ENCODE measurements around the gene PCBP2. TPM values are rescaled to one million over a fixed set of nuclear protein-coding genes. Genes with fewer than 3 reads are reported as not detected.

The PCBP2 gene
- total and polyA plus RNA-seq, 10 of the 15 experiments (the other 5 are each of a cell fraction or from before 2014, with no cell fraction given) = 109 to 803 (median 327) TPM

DNA sequence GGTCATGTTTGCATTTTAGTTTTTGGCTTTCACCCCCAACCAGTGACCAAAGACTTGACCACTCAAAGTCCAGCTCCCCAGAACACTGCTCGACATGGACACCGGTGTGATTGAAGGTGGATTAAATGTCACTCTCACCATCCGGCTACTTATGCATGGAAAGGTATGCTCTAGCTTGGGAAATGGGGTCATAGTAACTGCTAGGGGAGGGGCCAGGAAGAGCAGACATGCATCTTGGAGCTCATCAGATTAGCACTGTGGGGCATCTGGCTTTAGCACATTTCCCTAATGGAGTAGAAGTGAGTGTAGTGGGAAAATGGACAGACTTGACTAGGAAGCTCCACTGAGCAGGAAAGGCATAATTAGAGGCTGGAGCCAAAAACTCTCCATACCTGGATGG, 2.8 kb downstream of the PCBP2 start:
- no peak overlapping the region for H3K9ac ChIP-seq (ENCODE audit: control insufficient read depth, insufficient read depth, low read length)
- SMC1A ChIA-PET (ENCODE audit: uncharacterized antibody, unreplicated experiment) = interaction anchor here (1.1 to 2.4 kb wide), 4 partner anchors 8 to 54 kb away, joined by 3 to 9 read pairs (median 5); no protein-coding TSS in a partner anchor
- H3K9me3 ChIP-seq (replicated peaks; ENCODE audit: control insufficient read depth, insufficient read depth, low read length) = no peaks in the 10 kb centered on the region
- WGBS (ENCODE audit: insufficient coverage, insufficient replicate concordance, low lambda C conversion rate, missing lambda C conversion rate) = 95% methylated on average over 3 of the region's 3 CpGs
- peak overlapping the region; percentile 97; the same call in 1 of the 2 replicates for H3K4me3 ChIP-seq
- DNase-seq (ENCODE audit: low read depth, low spot score) (no peak), FAIRE-seq (no peak), ATAC-seq (no peak)
- no peak overlapping the region for H3K27ac ChIP-seq (ENCODE audit: control insufficient read depth, insufficient read depth)
- peaks cover 13% of the 10 kb centered on the region for H4K20me1 ChIP-seq (ENCODE audit: control insufficient read depth, insufficient read depth)
- no peak for TF ChIP-seq TCF12 (IDR thresholded peaks at IDR 0.05; ENCODE audit: low read depth, low read length)
- peak; percentile 82 for TF ChIP-seq POLR2AphosphoS5 (IDR thresholded peaks at IDR 0.05; ENCODE audit: low read length)
- in situ Hi-C loops (cut with MboI) (no loop called here), intact Hi-C loops (cut with micrococcal nuclease; ENCODE audit: unreplicated experiment) (loop anchor here (5.0 kb wide), 1 partner anchor 48 kb away; the partner anchor contains the start of gene TARBP2)
- peaks cover 5% of the 10 kb centered on the region for H3K4me1 ChIP-seq (ENCODE audit: control insufficient read depth, insufficient read depth, low read length)
- no TSS peak for BruUV-seq (replicated peaks)
- RAD21 ChIA-PET (ENCODE audit: unreplicated experiment) = no interaction called here
- H3K79me2 ChIP-seq (ENCODE audit: control insufficient read depth, insufficient read depth, low read length) = peaks cover 55% of the 10 kb centered on the region
- H3K27me3 ChIP-seq (replicated peaks in 1 of 2; ENCODE audit: control insufficient read depth in 2 of 2, insufficient read depth in 2 of 2, low read length in 1 of 2) = no peaks in the 10 kb centered on the region
- peak overlapping the region; percentile 83 for H3K4me2 ChIP-seq (ENCODE audit: control insufficient read depth, insufficient read depth)
- H3K36me3 ChIP-seq (ENCODE audit: control insufficient read depth in 2 of 2, insufficient read depth in 2 of 2, low read length in 1 of 2) = peaks cover 11 to 46% of the 10 kb centered on the region in 2 experiments
- no peak overlapping the region for H2AFZ ChIP-seq (ENCODE audit: control insufficient read depth, low read depth, low read length)
- CTCF ChIA-PET = interaction anchor here (0.8 to 4.9 kb wide), 7 partner anchors 18 to 134 kb away, joined by 3 to 30 read pairs (median 4); partner anchors contain the start of gene TARBP2
- POLR2A ChIA-PET = interaction anchor here (0.6 to 2.5 kb wide), 8 partner anchors 11 to 130 kb away, joined by 3 to 7 read pairs (median 5); partner anchors contain the start of gene PRR13

GRCh38 chr12:53456654-53457366, 4.9 kb downstream of the PCBP2 start:
- no peak for DNase-seq (ENCODE audit: low read depth, low spot score)
- no peak overlapping the region for H3K4me2 ChIP-seq (ENCODE audit: control insufficient read depth, insufficient read depth)
- H3K27me3 ChIP-seq (replicated peaks in 1 of 2; ENCODE audit: control insufficient read depth in 2 of 2, insufficient read depth in 2 of 2, low read length in 1 of 2) = no peaks in the 10 kb centered on the region
- intact Hi-C loops (cut with micrococcal nuclease; ENCODE audit: unreplicated experiment) = no loop called here
- H3K79me2 ChIP-seq (ENCODE audit: control insufficient read depth, insufficient read depth, low read length) = peaks cover 71% of the 10 kb centered on the region
- no peak overlapping the region for H3K9ac ChIP-seq (ENCODE audit: control insufficient read depth, insufficient read depth, low read length)
- peaks cover 17% of the 10 kb centered on the region for H4K20me1 ChIP-seq (ENCODE audit: control insufficient read depth, insufficient read depth)
- WGBS (ENCODE audit: insufficient coverage, insufficient replicate concordance, low lambda C conversion rate, missing lambda C conversion rate) = 72% methylated on average over 6 of the region's 6 CpGs
- peaks cover 16 to 67% of the 10 kb centered on the region in 2 experiments for H3K36me3 ChIP-seq (ENCODE audit: control insufficient read depth in 2 of 2, insufficient read depth in 2 of 2, low read length in 1 of 2)
- POLR2A ChIA-PET = interaction anchor here (0.6 kb wide), 2 partner anchors 25 to 278 kb away, joined by 3 to 6 read pairs; no protein-coding TSS in a partner anchor
- H3K4me3 ChIP-seq = no peak overlapping the region
- FAIRE-seq = no peak
- no TSS peak for BruUV-seq (replicated peaks)
- no peak for ATAC-seq
- no peak overlapping the region for H2AFZ ChIP-seq (ENCODE audit: control insufficient read depth, low read depth, low read length)
- SMC1A ChIA-PET (ENCODE audit: uncharacterized antibody, unreplicated experiment) = interaction anchor here (0.7 to 1.0 kb wide), 2 partner anchors 17 to 371 kb away, joined by 3 to 4 read pairs; no protein-coding TSS in a partner anchor
- in situ Hi-C loops (cut with MboI) = no loop called here
- CTCF ChIA-PET = interaction anchor here (4.9 kb wide), 1 partner anchor 19 kb away, joined by 30 read pairs; no protein-coding TSS in a partner anchor
- peaks cover 5% of the 10 kb centered on the region for H3K4me1 ChIP-seq (ENCODE audit: control insufficient read depth, insufficient read depth, low read length)
- no peak overlapping the region for H3K27ac ChIP-seq (ENCODE audit: control insufficient read depth, insufficient read depth)
- RAD21 ChIA-PET (ENCODE audit: unreplicated experiment) = no interaction called here
- TF ChIP-seq POLR2AphosphoS5 (IDR thresholded peaks at IDR 0.05; ENCODE audit: low read length) (peak; percentile 38; the same call in 1 of the 2 replicates), ZNF217 (IDR thresholded peaks at IDR 0.05) (no peak)
- H3K9me3 ChIP-seq (replicated peaks; ENCODE audit: control insufficient read depth, insufficient read depth, low read length) = no peaks in the 10 kb centered on the region

Data from GM12878 (cell line).